ENCODE data around the gene RTL10.
A peak's percentile ranks its signal among the peaks of the same experiment; 100 is the strongest.
"Not testable (repeated sequence)": the region's sequence is repeated elsewhere in the genome, so short reads cannot be mapped to it uniquely, and the experiment has no call there.

Gene RTL10

GRCh38 chr22:19846620-19847344 lies 7.9 kb downstream of the RTL10 start:
- DNase-seq: no peak

GRCh38 chr22:19845054-19845722 lies 9.5 kb downstream of the RTL10 start:
- DNase-seq: no peak

GRCh38 chr22:19844377-19845053 lies 10.2 kb downstream of the RTL10 start:
- DNase-seq: peak in 25 of 58 donors; percentile 13 to 70 (median 34)

- DNase-seq: peak in 1 of 58 donors; percentile 46
Observed at GRCh38 chr22:19843857-19844376, 10.8 kb downstream of the RTL10 start.

- no peak for DNase-seq
Observed at GRCh38 chr22:19843107-19843856, 11.4 kb downstream of the RTL10 start.

GRCh38 chr22:19842393-19843106 lies 12.1 kb downstream of the RTL10 start:
- DNase-seq: no peak

GRCh38 chr22:19841641-19842392 lies 12.9 kb downstream of the RTL10 start:
- DNase-seq: no peak

- no peak for DNase-seq
Observed at GRCh38 chr22:19840955-19841640, 13.6 kb downstream of the RTL10 start.

- DNase-seq: no peak
Observed at GRCh38 chr22:19840059-19840458, 14.6 kb downstream of the RTL10 start.

- no peak for DNase-seq
Observed at GRCh38 chr22:19837915-19838314, 16.8 kb downstream of the RTL10 start.

- DNase-seq: no peak
Observed at GRCh38 chr22:19836512-19836911, 18.2 kb downstream of the RTL10 start.

GRCh38 chr22:19834599-19834998 lies 20.1 kb downstream of the RTL10 start:
- DNase-seq: no peak

- not testable (repeated sequence) for DNase-seq
Observed at GRCh38 chr22:19833327-19833726, 21.3 kb downstream of the RTL10 start.

GRCh38 chr22:19832476-19833108 lies 22.1 kb downstream of the RTL10 start:
- DNase-seq: no peak

- DNase-seq: not testable (repeated sequence)
Observed at GRCh38 chr22:19831979-19832378, 22.7 kb downstream of the RTL10 start.

GRCh38 chr22:19831016-19831415 lies 23.7 kb downstream of the RTL10 start:
- no peak for DNase-seq

GRCh38 chr22:19828035-19828401 lies 26.7 kb downstream of the RTL10 start:
- no peak for DNase-seq

- no peak for DNase-seq
Observed at GRCh38 chr22:19827341-19828034, 27.2 kb downstream of the RTL10 start.

All from anterior cingulate cortex (tissue), 58 donors.